MG63 (cell line): ENCODE measurements around the gene GJB4. TPM values are rescaled to one million over a fixed set of nuclear protein-coding genes. Genes with fewer than 3 reads are reported as not detected.

ENCODE experiments used
- DNase-seq: peaks from one replicate; pipeline ENCODE4 v3.0.0-alpha.2; 2020
- H3K27me3 ChIP-seq: fragments of 250-450 bp; sonication (Bioruptor Pico); 2 replicates; pipeline ENCODE4 v1.5.1; 2020; ENCODE audit warnings: mild to moderate bottlenecking, moderate library complexity
- H3K36me3 ChIP-seq: fragments of 250-450 bp; sonication (Bioruptor Pico); 2 replicates; pipeline ENCODE4 v1.5.1; 2020; ENCODE audit warnings: mild to moderate bottlenecking, moderate library complexity
- H3K4me3 ChIP-seq: fragments of 250-450 bp; sonication (Bioruptor Pico); 2 replicates; pipeline ENCODE4 v1.5.1; 2020; ENCODE audit warnings: mild to moderate bottlenecking, moderate library complexity
- H3K9me3 ChIP-seq: fragments of 250-450 bp; sonication (Bioruptor Pico); 2 replicates; pipeline ENCODE4 v1.5.1; 2020; ENCODE audit warnings: mild to moderate bottlenecking, moderate library complexity
- total RNA-seq: library from RNA; depleted of rRNA; stranded (reverse); fragments of >200 nt; shearing (Covaris generic); gene quantifications from 2 replicates; pipeline ENCODE4 v1.2.3, GENCODE V29; 2014; ENCODE audit warnings: low replicate concordance

The GJB4 gene
- total RNA-seq, 1 experiment from 2014 or later: not detected

DNA sequence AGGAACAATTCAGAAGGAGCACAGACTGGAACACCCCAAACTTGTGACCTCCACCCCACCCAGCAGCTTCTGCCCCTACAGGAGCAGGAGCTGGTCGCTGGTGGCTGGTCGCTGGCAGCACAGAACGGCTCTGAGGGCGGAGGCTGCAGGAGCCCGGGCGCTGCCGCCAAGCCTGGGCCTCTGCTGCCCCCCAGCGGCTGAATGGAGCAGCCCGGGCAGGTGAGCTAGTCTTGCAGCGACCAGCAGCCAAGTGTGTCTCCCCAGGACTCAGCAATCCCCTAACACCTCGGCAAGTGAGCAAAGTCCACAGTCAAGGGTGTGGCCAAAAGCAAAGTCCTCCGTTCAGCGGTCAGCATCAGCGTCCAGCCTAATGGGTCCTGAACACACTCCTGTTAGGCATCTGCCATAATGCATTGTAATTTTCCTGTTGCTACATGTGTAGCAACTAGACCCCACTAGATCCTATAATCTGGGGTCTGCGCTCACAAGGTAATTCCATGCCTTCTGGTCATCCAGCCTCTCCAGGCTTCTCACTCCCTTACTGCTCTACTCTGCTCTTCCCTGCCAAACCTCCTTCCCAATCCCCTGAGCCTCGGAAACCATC, 16.8 kb upstream of the GJB4 start:
- Histone ChIP-seq H3K9me3 (no peaks in the 10 kb centered on the region), H3K36me3 (no peaks in the 10 kb centered on the region), H3K27me3 (no peaks in the 10 kb centered on the region), H3K4me3 (no peak overlapping the region)
- peak; percentile 69 for DNase-seq

DNA sequence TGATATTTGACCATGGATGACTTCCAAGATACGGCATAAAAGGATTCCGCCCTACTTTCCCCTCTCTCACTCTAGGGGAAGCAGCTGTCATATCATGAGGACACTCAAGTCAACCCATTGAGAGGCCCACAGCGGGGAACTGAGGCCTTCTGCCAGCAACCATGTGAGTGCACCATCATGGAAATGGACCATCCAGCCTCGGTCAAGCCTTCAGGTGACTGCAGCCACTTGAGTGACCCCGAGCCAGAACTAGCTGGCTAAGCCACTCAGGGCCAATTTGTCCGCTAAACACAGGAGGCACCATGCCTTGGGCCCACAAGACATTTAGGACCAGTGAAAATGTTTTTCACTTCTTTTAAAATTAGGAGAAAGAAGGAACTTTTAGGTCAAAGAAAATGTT, 15.8 kb upstream of the GJB4 start:
- H3K27me3 ChIP-seq: no peaks in the 10 kb centered on the region
- H3K36me3 ChIP-seq: no peaks in the 10 kb centered on the region
- no peak for DNase-seq
- no peaks in the 10 kb centered on the region for H3K9me3 ChIP-seq
- no peak overlapping the region for H3K4me3 ChIP-seq

DNA sequence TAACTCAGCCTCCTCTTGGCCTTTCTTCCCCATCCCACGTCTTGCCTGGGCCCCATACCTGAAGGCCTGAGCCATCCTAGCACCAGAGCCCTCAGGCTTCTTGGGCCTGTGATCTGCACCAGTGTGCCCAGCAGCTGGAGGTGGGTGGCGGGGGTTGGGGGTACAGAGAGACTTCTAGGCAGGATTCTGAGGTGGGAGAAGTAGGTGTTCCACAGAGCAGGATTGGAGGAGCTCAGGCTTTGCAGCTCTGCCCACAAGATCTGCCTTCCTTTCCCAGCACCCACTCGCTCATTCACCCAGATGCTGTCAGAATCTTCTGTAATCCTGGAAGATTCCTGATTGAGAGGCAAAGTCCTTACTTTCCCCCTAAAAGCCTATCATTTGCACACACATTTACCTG, 14.7 kb upstream of the GJB4 start:
- Histone ChIP-seq H3K36me3 (no peaks in the 10 kb centered on the region), H3K4me3 (no peak overlapping the region), H3K9me3 (no peaks in the 10 kb centered on the region), H3K27me3 (no peaks in the 10 kb centered on the region)
- DNase-seq: no peak

DNA sequence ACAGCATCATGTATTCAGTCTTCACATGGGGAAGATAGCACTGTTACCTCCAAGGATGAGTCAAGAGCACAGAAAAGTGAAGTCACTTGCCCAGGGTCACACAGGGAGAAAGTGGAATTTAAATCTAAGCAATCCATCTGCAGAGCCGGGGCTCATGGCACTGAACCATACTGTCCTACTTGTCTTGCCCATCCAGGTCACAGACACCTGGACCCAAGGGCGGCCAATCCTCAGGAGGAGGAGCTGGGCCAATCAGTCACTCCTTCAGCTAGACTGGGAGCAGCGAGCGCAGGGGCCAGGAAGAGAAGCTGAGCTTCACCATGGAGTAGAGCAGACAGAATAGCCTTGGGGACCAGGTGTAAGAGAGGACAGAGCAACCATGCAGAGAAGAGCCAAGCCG, 13.9 kb upstream of the GJB4 start:
- no peaks in the 10 kb centered on the region for H3K36me3 ChIP-seq
- H3K9me3 ChIP-seq: no peaks in the 10 kb centered on the region
- no peaks in the 10 kb centered on the region for H3K27me3 ChIP-seq
- no peak for DNase-seq
- no peak overlapping the region for H3K4me3 ChIP-seq

DNA sequence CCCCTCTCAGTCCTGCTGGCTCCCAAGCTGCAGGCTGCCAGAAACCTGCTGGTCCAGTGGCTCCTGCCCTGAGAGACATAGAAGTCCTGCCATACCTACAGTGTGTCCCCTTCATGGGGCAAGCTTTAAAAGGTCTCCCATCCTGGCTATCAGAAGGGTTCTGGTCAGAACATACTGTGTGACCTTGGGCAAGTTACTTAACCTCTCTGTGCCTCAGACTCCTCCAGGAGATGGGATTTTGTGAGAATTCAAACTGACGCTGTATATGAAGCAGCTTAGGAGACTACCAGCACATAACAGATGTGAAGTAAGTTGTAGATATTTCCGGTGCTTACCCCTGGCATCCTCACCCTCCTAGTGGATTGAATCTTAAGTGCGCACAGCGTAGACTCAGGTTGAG, 13.4 kb upstream of the GJB4 start:
- Histone ChIP-seq H3K36me3 (no peaks in the 10 kb centered on the region), H3K4me3 (no peak overlapping the region), H3K9me3 (no peaks in the 10 kb centered on the region), H3K27me3 (no peaks in the 10 kb centered on the region)
- no peak for DNase-seq

DNA sequence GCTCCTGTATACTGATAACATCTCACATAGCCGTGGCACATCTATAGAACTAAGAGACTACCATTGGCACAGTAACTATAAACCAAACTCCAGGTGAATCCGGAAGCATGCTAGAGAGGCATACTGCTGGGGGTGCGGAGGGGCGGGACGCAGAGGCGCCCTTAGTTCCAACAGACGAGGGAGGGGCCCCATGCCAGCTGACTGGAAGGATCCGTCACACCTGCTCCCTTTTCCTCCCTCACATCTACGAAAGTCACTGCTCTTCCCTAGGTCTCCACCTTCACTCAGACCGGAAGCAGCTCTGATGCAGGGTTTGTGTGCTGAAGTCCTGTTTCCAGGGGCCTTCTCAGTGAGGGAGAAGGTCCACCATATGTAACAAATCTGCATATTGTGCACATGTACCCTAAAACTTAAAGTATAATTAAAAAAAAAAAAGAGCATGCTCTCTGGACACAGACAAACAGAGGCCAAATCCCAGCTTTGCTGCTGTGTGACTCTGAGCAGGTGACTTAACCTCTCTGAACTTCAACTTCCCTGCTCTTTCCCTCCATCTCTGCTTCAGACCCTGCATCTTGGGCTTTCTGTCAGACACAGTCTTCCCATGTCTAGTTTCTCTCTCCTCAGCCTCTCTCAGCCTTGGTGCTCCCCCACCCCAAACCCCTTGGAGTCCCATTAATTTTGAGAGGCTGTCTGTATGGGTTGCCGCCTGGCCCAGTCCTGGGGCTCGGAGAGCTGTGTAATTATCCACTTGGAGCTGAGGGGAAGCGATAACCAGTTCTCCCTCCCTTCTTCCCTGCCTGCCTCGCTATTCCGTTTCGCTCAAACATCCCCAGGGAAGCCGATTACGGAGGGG, 12.5 kb upstream of the GJB4 start:
- Histone ChIP-seq H3K27me3 (no peaks in the 10 kb centered on the region), H3K36me3 (no peaks in the 10 kb centered on the region), H3K4me3 (no peak overlapping the region), H3K9me3 (no peaks in the 10 kb centered on the region)
- no peak for DNase-seq

DNA sequence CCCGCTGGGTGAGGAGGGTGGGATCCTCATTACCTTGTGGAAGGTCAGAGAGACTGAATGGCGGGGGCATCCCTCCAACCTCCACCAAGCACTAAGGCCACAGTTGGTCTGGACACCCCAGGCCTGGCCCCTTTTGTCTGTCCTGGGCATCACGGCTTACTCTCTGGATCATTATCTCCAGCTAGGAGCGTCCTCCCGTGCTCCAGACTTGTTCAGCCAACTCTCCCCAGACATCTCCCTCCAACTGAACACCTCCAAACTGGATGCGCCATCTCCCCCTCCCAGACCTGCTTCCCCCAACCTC, 11.9 kb upstream of the GJB4 start:
- no peaks in the 10 kb centered on the region for H3K9me3 ChIP-seq
- H3K4me3 ChIP-seq: no peak overlapping the region
- DNase-seq: no peak
- no peaks in the 10 kb centered on the region for H3K27me3 ChIP-seq
- no peaks in the 10 kb centered on the region for H3K36me3 ChIP-seq

DNA sequence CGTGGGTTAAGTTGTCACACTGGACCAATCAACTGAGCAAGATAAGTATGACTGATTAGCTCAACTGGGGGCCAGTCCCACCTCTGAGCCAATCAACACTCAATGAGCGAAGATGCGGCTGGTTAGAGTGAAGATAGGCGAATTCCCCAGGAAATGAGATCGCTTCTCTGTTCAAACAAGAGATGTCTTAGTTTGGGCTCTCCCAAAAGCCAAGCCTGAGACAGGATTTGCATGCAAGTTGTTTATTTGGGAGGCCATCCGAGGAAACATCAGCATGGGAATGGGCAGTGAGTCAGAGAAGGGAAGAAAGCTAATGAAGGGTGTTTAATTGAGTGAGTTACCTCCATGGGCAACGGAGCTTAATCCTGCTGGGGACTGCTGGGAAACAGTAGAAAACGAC, 9.5 kb upstream of the GJB4 start:
- DNase-seq: peak; percentile 23
- H3K4me3 ChIP-seq: no peak overlapping the region
- no peaks in the 10 kb centered on the region for H3K27me3 ChIP-seq
- H3K9me3 ChIP-seq: no peaks in the 10 kb centered on the region
- no peaks in the 10 kb centered on the region for H3K36me3 ChIP-seq

DNA sequence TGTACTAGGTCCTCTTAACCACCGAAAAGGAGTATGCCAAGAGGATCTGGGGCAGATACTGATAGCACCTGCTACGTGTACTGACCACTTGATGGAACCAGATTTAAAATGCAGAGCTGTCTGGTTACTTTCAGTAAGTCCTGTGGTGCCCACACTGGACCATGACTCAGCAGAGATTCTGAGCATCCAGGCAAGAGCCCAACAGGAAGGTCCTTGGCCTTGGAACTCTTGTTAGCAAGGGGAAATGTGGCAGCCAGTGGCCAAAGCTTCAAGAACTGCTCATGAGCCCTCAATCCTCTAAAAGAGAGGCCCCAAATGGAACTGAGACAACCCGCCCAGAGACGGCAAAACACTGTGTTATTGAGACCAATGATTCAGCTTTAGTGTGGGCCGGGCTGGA, 8.9 kb upstream of the GJB4 start:
- peak; percentile 13 for DNase-seq
- Histone ChIP-seq H3K36me3 (no peaks in the 10 kb centered on the region), H3K27me3 (no peaks in the 10 kb centered on the region), H3K9me3 (no peaks in the 10 kb centered on the region), H3K4me3 (no peak overlapping the region)

DNA sequence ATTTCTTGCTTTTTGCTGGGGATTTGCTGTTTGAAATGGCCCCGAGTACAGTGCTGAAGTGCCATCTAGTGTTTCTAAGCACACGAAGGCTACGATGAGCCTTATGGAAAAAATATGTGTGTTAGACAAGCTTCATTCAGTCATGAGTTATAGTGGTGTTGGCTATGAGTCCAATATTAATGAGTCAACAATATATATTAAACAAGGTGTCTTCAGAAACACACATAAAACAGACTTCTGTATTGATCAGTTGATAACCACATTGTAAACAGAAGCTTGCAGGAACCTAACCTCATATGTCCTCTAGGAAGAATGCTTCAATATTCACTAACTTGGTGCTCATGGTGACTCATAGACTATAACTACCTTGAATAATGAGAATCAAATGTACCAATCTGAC, 6.4 kb upstream of the GJB4 start:
- Histone ChIP-seq H3K27me3 (no peaks in the 10 kb centered on the region), H3K9me3 (no peaks in the 10 kb centered on the region), H3K4me3 (no peak overlapping the region), H3K36me3 (no peaks in the 10 kb centered on the region)
- no peak for DNase-seq

DNA sequence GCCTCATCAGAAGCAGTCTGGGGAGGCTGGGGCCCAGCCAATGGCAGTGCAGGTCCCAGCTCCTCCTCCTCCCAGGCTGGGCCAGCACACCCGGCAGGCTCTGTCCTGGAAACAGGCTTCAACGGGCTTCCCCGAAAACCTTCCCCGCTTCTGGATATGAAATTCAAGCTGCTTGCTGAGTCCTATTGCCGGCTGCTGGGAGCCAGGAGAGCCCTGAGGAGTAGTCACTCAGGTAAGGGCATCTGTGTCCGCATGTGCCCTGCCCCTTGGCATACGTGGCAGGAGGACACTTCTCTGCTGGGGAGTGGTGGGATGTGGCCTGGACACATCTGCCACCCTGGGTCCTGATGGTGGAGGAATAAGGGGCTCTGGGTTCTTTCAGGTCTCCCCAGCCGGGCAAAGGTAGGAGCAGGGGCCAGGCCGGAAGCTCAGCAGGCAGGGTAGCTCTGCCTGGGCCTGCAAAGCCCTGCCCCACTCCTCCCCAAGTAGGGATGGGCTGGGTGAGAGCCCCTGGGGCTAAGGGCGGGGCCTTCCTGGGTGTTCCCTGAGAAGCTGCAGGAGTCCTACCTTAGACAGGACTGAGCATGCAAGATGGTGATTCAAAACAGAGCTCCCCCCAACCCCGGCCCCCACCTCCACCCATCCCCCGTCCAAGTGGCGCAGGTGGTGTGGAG, 4.4 kb upstream of the GJB4 start, which contains the start of gene GJB5:
GJB5 (plus strand) TSS at position 84 of the 674 bp plus-strand sequence. CDS start 2,284 bp downstream, outside the sequence.
- no peak for DNase-seq
- H3K4me3 ChIP-seq: no peak within 1 kb of the TSS
- no peaks in the 10 kb centered on the region for H3K27me3 ChIP-seq
- H3K36me3 ChIP-seq: no peaks in the 10 kb centered on the region
- H3K9me3 ChIP-seq: no peaks in the 10 kb centered on the region

DNA sequence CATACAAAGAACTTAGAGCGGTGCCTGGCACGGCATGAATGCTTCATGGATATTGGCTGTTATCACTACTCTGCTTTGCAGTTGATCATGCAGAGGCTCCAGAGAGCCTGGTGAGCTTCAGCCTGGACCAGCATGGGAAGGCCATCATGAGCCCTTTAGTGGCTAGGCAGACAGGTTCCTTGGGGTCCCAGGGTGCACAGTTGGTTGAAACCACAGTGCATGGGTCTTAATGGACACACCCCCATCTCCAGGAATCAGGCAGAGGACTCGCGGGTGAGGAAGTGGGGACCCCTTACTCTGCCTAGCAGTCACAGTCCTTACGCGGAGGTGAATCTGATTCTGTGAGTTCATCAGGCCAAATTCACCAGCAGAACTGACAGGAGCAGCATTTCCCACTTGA, 3.6 kb upstream of the GJB4 start:
- H3K27me3 ChIP-seq: no peaks in the 10 kb centered on the region
- no peak for DNase-seq
- no peaks in the 10 kb centered on the region for H3K9me3 ChIP-seq
- H3K4me3 ChIP-seq: no peak overlapping the region
- no peaks in the 10 kb centered on the region for H3K36me3 ChIP-seq

DNA sequence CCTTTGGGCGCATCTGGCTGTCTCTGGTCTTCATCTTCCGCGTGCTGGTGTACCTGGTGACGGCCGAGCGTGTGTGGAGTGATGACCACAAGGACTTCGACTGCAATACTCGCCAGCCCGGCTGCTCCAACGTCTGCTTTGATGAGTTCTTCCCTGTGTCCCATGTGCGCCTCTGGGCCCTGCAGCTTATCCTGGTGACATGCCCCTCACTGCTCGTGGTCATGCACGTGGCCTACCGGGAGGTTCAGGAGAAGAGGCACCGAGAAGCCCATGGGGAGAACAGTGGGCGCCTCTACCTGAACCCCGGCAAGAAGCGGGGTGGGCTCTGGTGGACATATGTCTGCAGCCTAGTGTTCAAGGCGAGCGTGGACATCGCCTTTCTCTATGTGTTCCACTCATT, 2.2 kb upstream of the GJB4 start:
- Histone ChIP-seq H3K4me3 (no peak overlapping the region), H3K36me3 (no peaks in the 10 kb centered on the region), H3K9me3 (no peaks in the 10 kb centered on the region), H3K27me3 (no peaks in the 10 kb centered on the region)
- no peak for DNase-seq

DNA sequence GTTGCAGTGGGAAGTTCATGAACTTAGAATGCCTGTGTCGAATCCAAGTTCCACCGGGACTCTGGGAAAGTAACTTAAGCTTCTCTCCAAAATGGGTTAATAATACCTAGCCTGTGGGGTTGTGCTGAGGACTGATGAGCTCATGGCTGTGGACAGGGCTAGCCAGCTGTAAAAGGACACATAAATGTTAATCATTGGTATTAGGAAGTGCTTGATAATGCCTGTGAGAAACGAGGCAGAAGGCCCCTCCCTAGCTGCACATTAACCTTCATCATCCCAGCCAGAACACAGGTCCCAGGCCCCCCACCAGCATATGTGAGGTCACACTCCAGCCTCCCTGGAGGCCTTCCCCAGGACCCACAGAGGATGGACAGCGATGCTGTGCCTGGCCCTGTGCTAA, 789 bp upstream of the GJB4 start:
- Histone ChIP-seq H3K36me3 (no peaks in the 10 kb centered on the region), H3K4me3 (no peak overlapping the region), H3K9me3 (no peaks in the 10 kb centered on the region), H3K27me3 (no peaks in the 10 kb centered on the region)
- DNase-seq: no peak

DNA sequence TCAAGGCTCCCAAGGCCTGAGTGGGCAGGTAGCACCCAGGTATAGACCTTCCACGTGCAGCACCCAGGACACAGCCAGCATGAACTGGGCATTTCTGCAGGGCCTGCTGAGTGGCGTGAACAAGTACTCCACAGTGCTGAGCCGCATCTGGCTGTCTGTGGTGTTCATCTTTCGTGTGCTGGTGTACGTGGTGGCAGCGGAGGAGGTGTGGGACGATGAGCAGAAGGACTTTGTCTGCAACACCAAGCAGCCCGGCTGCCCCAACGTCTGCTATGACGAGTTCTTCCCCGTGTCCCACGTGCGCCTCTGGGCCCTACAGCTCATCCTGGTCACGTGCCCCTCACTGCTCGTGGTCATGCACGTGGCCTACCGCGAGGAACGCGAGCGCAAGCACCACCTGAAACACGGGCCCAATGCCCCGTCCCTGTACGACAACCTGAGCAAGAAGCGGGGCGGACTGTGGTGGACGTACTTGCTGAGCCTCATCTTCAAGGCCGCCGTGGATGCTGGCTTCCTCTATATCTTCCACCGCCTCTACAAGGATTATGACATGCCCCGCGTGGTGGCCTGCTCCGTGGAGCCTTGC, 1.7 kb downstream of the GJB4 start:
- no peak overlapping the region for H3K4me3 ChIP-seq
- no peaks in the 10 kb centered on the region for H3K27me3 ChIP-seq

DNA sequence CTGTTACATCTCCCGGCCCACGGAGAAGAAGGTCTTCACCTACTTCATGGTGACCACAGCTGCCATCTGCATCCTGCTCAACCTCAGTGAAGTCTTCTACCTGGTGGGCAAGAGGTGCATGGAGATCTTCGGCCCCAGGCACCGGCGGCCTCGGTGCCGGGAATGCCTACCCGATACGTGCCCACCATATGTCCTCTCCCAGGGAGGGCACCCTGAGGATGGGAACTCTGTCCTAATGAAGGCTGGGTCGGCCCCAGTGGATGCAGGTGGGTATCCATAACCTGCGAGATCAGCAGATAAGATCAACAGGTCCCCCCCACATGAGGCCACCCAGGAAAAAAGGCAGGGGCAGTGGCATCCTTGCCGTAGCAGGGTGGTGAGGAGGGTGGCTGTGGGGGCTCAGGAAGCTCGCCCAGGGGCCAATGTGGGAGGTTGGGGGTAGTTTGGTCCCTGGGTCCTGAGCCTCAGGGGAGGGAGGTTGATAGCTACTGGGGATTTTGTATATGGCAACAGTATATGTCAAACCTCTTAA, 2.3 kb downstream of the GJB4 start:
- Histone ChIP-seq H3K9me3 (no peaks in the 10 kb centered on the region), H3K27me3 (no peaks in the 10 kb centered on the region), H3K4me3 (no peak overlapping the region), H3K36me3 (no peaks in the 10 kb centered on the region)
- no peak for DNase-seq

More for the DNA sequence above, 1.7 kb downstream of the GJB4 start:
- DNase-seq: no peak
- no peaks in the 10 kb centered on the region for H3K9me3 ChIP-seq
- H3K36me3 ChIP-seq: no peaks in the 10 kb centered on the region

DNA sequence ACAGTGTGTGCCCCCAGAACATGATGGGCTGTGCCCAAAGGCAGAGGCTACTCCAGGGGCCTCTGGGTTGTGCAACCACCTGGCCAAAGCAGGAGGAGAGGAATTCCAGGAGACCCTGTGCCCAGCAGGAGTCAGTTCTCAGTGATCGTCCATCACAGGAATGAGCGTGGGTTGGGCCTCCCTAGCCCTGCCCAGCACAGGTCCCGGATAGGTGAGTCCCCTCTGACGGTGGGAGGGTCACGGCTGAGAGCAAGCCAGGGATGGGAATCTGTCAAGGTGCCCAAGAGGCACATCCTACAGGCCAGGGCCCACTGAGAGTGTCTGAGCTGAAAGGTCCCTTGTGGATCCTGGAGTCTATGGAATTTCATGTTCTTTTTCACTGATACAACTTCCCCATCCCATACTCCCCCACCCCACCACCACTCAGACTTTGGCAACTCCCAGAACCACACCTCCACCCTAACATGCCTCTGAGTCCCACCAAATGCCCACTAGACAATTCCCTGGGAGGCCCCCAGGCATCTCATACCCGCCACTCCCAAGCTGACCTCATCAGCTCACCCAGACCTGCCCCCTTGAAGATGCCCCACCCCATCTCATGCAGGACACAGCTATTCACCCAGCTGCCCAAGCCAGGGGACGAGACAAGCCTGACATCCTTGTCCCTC, 3.1 kb downstream of the GJB4 start:
- Histone ChIP-seq H3K4me3 (no peak overlapping the region), H3K36me3 (no peaks in the 10 kb centered on the region), H3K9me3 (no peaks in the 10 kb centered on the region), H3K27me3 (no peaks in the 10 kb centered on the region)
- no peak for DNase-seq
